Ramos (cell line): ENCODE data around the gene CBFB.
"Not testable (repeated sequence)": the region's sequence is repeated elsewhere in the genome, so short reads cannot be mapped to it uniquely, and the experiment has no call there.

Experiments used
- in situ Hi-C: fragments of 300-500 bp; cut with MboI; formaldehyde crosslinking; loops from one replicate; pipeline ENCODE4 v1.14.3; 2022; ENCODE audit warnings: low sequenced_read_pairs; ENCODE audit not compliant: unreplicated experiment

CBFB gene

GRCh38 chr16:67115639-67116038 is 86.7 kb downstream of the CBFB start:
- in situ Hi-C loops, result no loop called here

GRCh38 chr16:67116388-67117311 is 87.7 kb downstream of the CBFB start:
- in situ Hi-C loops, result no loop called here

- in situ Hi-C loops, result no loop called here
These were observed 88.8 kb downstream of the CBFB start for GRCh38 chr16:67117716-67118115.

GRCh38 chr16:67120025-67120424 is 91.1 kb downstream of the CBFB start:
- in situ Hi-C loops, result no loop called here

GRCh38 chr16:67122799-67123198 is 93.8 kb downstream of the CBFB start:
- in situ Hi-C loops, result not testable (repeated sequence)

- in situ Hi-C loops, result no loop called here
These were observed 99.5 kb downstream of the CBFB start for GRCh38 chr16:67128417-67128816.

GRCh38 chr16:67128887-67129286 is 99.9 kb downstream of the CBFB start:
- in situ Hi-C loops, result no loop called here

GRCh38 chr16:67129422-67129821 is 100.5 kb downstream of the CBFB start:
- in situ Hi-C loops, result no loop called here

GRCh38 chr16:67137605-67138004 is 108.7 kb downstream of the CBFB start:
- in situ Hi-C loops, result no loop called here

GRCh38 chr16:67141391-67141790 is 112.4 kb downstream of the CBFB start:
- in situ Hi-C loops, result no loop called here

GRCh38 chr16:67142342-67142741 is 113.4 kb downstream of the CBFB start:
- in situ Hi-C loops, result no loop called here

- in situ Hi-C loops, result loop anchor here (5.0 kb wide), 1 partner anchor 128 kb away; no protein-coding TSS in a partner anchor
These were observed 116.0 kb downstream of the CBFB start for GRCh38 chr16:67144943-67145342.

- in situ Hi-C loops, result loop anchor here (5.0 kb wide), 1 partner anchor 128 kb away; no protein-coding TSS in a partner anchor
These were observed 116.8 kb downstream of the CBFB start for GRCh38 chr16:67145746-67146145.

- in situ Hi-C loops, result loop anchor here (5.0 kb wide), 1 partner anchor 129 kb away; no protein-coding TSS in a partner anchor
These were observed 117.8 kb downstream of the CBFB start for GRCh38 chr16:67146523-67147357.

GRCh38 chr16:67147437-67148140 is 118.6 kb downstream of the CBFB start:
- in situ Hi-C loops, result loop anchor here (5.0 kb wide), 1 partner anchor 130 kb away; no protein-coding TSS in a partner anchor

GRCh38 chr16:67148221-67148620 is 119.3 kb downstream of the CBFB start:
- in situ Hi-C loops, result loop anchor here (5.0 kb wide), 1 partner anchor 131 kb away; no protein-coding TSS in a partner anchor

GRCh38 chr16:67148656-67149275 is 119.8 kb downstream of the CBFB start:
- in situ Hi-C loops, result loop anchor here (5.0 kb wide), 1 partner anchor 131 kb away; no protein-coding TSS in a partner anchor

- in situ Hi-C loops, result loop anchor here (5.0 kb wide), 1 partner anchor 132 kb away; no protein-coding TSS in a partner anchor
These were observed 120.5 kb downstream of the CBFB start for GRCh38 chr16:67149276-67150046.
